ENCODE data around the gene RAB17. TPM values are rescaled to one million over a fixed set of nuclear protein-coding genes. Genes with fewer than 3 reads are reported as not detected.
A peak's percentile ranks its signal among the peaks of the same experiment; 100 is the strongest.

Gene RAB17
- total and polyA plus RNA-seq, 4 experiments from 2014 or later, result not detected

DNA sequence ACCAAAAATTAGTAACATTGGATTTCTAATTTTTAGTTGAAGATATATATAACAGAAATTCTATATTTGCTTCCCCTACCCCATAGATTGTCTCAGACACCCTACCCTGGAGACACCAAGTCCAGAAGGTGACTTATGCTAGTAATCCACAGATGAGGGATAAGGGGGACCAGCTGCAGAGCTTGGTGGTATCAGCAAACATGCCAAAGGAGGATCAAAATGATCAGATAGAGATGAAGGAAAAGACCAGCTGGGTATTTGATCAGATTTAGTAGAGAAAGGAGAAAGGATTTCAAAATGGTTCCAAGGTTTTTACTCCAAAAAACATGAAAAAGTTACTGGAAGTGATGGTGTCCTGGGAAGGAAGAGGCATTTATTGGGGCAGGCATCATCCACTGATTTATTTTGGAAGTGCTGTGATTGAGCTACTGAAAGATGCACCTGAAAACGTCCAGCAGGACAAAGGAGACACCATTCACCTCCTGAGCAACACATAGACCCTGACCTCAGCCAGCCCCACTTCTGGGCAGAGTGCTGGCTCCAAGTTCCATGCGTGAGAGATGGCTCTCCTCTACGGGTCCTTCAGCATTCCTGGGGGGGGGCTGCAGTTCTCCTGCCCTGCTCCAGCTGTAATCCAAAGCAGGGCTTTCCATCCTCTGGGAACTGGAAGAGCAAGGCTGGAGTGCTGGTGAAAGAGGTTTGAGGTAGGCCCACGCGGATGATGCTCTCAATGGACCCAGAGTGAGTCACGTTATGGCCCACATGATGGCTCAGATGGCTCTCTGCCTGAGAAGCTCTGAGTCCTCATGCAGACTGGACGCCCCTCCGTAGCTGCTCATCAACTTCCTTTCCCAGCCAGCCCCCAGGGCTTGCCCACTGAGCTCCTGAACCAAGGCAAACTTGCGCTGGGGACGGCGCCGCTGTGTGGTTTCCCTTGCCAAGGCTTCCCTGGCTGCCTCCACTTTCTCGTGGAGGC lies 33.2 kb upstream of the RAB17 start:
- Histone ChIP-seq H3K27ac (ENCODE audit: low read depth, low read length) (no peak overlapping the region), H3K4me1 (ENCODE audit: insufficient read depth, low read length) (peaks cover 6% of the 10 kb centered on the region), H3K27me3 (ENCODE audit: insufficient read depth, low read length) (no peaks in the 10 kb centered on the region), H3K9me3 (ENCODE audit: control insufficient read depth in 1 of 2, low read length in 2 of 2) (no peaks in the 10 kb centered on the region), H3K4me3 (ENCODE audit: low read length in 2 of 2) (no peak overlapping the region), H3K36me3 (ENCODE audit: insufficient read depth, low read length) (no peaks in the 10 kb centered on the region)
- intact Hi-C loops (cut with micrococcal nuclease), result no loop called here
- Mint-ChIP-seq H3K27ac (peak overlapping the region in 1 of 7 donors; percentile 21), H3K27me3 (peaks cover 7 to 13% of the 10 kb centered on the region in 2 donors), H3K36me3 (no peaks in the 10 kb centered on the region), H3K4me1 (peaks cover 8 to 22% (median 12%) of the 10 kb centered on the region in 4 donors), H3K9me3 (peaks cover 0 to 3% (median 0%) of the 10 kb centered on the region in 8 donors), H3K4me3 (peak overlapping the region in 1 of 8 donors; percentile 62)
- DNase-seq, result no peak
- ChIA-PET CTCF (ENCODE audit: partially characterized antibody) (no interaction called here), POLR2A (ENCODE audit: partially characterized antibody) (no interaction called here)

DNA sequence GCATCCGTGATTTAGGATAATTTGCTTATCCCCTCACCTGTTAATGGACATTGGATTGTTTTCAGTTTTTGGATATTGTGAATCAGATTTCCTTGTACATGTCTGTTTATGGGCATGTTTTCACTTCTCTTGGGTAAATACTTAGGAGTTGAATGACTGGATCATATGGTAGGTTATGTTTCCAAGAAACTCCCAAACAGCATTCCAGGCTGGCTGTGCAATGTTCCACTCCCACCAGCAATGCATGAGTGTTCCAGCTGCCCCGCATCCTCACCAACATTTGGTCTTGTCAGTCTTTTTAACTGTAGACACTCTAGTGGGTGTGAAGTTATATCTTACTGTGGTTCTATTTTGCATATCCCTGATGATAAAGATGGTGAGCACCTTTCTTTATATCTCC lies 27.9 kb upstream of the RAB17 start:
- POLR2A ChIA-PET (ENCODE audit: partially characterized antibody), result no interaction called here
- Mint-ChIP-seq H3K9me3 (no peaks in the 10 kb centered on the region), H3K4me3 (no peak overlapping the region), H3K27ac (no peak overlapping the region), H3K36me3 (no peaks in the 10 kb centered on the region), H3K27me3 (no peaks in the 10 kb centered on the region), H3K4me1 (peaks cover 15 to 38% (median 18%) of the 10 kb centered on the region in 4 donors)
- Histone ChIP-seq H3K36me3 (ENCODE audit: insufficient read depth, low read length) (no peaks in the 10 kb centered on the region), H3K4me3 (ENCODE audit: low read length in 2 of 2) (no peak overlapping the region), H3K27me3 (ENCODE audit: insufficient read depth, low read length) (no peaks in the 10 kb centered on the region), H3K4me1 (ENCODE audit: insufficient read depth, low read length) (peaks cover 23% of the 10 kb centered on the region), H3K9me3 (ENCODE audit: control insufficient read depth in 1 of 2, low read length in 2 of 2) (no peaks in the 10 kb centered on the region), H3K27ac (ENCODE audit: low read depth, low read length) (no peak overlapping the region)
- CTCF ChIA-PET (ENCODE audit: partially characterized antibody), result no interaction called here
- no peak for DNase-seq
- intact Hi-C loops (cut with micrococcal nuclease), result no loop called here

DNA sequence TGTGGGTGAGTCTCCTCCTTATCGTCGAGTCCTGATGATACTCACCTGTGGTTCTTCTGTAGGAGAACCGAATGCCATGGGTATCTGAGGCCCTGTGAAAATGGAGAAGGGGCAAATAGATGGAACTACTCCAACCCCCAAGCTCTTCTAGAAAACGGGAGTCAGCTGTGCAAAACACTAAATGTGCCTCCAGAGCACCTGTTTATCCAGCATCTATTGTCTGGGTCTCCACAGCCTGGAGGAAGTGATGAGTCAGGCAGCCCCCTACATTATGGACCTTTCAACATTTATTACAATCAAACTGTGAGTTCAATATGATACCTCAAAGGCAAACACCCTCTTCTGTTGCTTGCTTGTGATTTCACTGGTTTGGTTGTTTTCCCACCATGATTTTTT lies 27.1 kb upstream of the RAB17 start:
- Mint-ChIP-seq H3K27ac (no peak overlapping the region), H3K4me1 (peaks cover 15 to 38% (median 18%) of the 10 kb centered on the region in 4 donors), H3K4me3 (peak overlapping the region in 7 of 8 donors; percentile 17 to 86 (median 68)), H3K9me3 (no peaks in the 10 kb centered on the region), H3K36me3 (no peaks in the 10 kb centered on the region), H3K27me3 (no peaks in the 10 kb centered on the region)
- CTCF ChIA-PET (ENCODE audit: partially characterized antibody), result interaction anchor here (1.0 kb wide), 1 partner anchor 56 kb away, joined by 5 read pairs; no protein-coding TSS in a partner anchor
- no peak for DNase-seq
- intact Hi-C loops (cut with micrococcal nuclease), result no loop called here
- Histone ChIP-seq H3K4me1 (ENCODE audit: insufficient read depth, low read length) (peaks cover 23% of the 10 kb centered on the region), H3K27ac (ENCODE audit: low read depth, low read length) (no peak overlapping the region), H3K27me3 (ENCODE audit: insufficient read depth, low read length) (no peaks in the 10 kb centered on the region), H3K36me3 (ENCODE audit: insufficient read depth, low read length) (no peaks in the 10 kb centered on the region), H3K4me3 (ENCODE audit: low read length in 2 of 2) (no peak overlapping the region), H3K9me3 (ENCODE audit: control insufficient read depth in 1 of 2, low read length in 2 of 2) (no peaks in the 10 kb centered on the region)
- POLR2A ChIA-PET (ENCODE audit: partially characterized antibody), result no interaction called here

DNA sequence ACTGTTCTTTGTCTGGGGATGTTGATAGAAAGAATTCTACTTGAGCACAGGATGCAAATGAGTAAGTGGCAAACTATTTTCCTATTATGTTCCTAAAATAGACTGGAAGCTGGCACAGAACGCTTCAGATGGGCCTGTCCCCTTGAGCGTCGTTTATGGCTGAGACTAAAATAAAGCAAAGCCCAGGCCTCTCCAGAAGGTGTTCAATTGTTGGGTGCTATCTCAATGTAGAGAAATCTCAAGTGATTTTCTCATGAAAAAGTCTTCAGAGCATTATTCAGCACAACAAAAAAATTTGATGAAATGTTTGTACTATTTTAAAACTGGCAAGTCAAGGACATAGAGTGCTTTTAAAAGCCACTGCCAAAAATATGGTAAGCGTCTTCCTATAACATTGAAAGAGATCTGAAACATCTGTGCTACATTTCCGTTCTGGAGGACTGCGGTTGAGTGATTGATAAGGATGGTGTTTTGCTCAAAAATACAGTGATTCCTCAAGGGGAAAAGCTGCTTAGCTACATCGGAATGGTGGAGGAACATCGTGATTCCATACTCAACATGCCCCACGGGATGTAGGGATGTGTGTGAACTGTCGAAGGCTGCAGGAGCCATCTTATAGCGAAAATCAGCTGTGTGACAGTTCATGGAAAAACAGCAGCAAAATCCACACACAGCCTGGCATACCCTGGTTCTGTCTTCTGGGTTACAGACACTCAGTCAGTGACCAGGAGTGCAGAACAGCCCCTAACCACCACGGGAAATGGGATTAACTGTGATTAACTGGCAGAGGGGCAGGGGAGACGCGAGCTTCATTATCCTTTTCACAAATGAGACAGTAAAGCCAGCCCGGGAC lies 26.4 kb upstream of the RAB17 start:
- Mint-ChIP-seq H3K36me3 (no peaks in the 10 kb centered on the region), H3K27me3 (no peaks in the 10 kb centered on the region), H3K4me1 (peaks cover 15 to 38% (median 18%) of the 10 kb centered on the region in 4 donors), H3K9me3 (no peaks in the 10 kb centered on the region), H3K27ac (peak overlapping the region in 6 of 7 donors; percentile 16 to 91 (median 70)), H3K4me3 (peak overlapping the region; percentile 28 to 86 (median 70))
- H3K27ac ChIP-seq (ENCODE audit: low read depth, low read length), result no peak overlapping the region
- no peak overlapping the region for H3K4me3 ChIP-seq (ENCODE audit: low read length in 2 of 2)
- H3K9me3 ChIP-seq (ENCODE audit: control insufficient read depth in 1 of 2, low read length in 2 of 2), result no peaks in the 10 kb centered on the region
- ChIA-PET CTCF (ENCODE audit: partially characterized antibody) (interaction anchor here (1.0 kb wide), 1 partner anchor 57 kb away, joined by 5 read pairs; no protein-coding TSS in a partner anchor), POLR2A (ENCODE audit: partially characterized antibody) (interaction anchor here (1.5 kb wide), 1 partner anchor 13 kb away, joined by 4 read pairs; no protein-coding TSS in a partner anchor)
- H3K36me3 ChIP-seq (ENCODE audit: insufficient read depth, low read length), result no peaks in the 10 kb centered on the region
- peak in 3 of 5 donors; percentile 29 to 34 (median 31) for DNase-seq
- intact Hi-C loops (cut with micrococcal nuclease), result no loop called here
- no peaks in the 10 kb centered on the region for H3K27me3 ChIP-seq (ENCODE audit: insufficient read depth, low read length)
- H3K4me1 ChIP-seq (ENCODE audit: insufficient read depth, low read length), result peaks cover 23% of the 10 kb centered on the region

DNA sequence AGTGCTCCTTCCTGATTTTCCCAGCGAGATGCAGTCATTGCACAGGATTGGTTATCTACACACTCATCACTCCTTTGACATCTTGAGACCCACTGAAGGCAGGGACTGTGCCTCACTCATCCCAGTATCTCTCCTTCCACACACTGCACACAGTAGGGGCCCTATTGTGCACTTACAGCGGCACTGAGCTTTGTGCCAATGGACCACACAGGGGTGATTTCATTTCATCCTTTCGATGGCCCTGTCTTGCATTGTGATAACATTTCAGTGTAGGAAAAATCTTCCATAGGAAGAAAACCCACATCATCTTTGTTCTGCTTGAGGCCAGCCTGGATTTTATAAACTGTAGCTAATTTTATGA lies 25.8 kb upstream of the RAB17 start:
- Mint-ChIP-seq H3K27me3 (no peaks in the 10 kb centered on the region), H3K9me3 (no peaks in the 10 kb centered on the region), H3K4me1 (peaks cover 15 to 38% (median 18%) of the 10 kb centered on the region in 4 donors), H3K36me3 (no peaks in the 10 kb centered on the region), H3K4me3 (peak overlapping the region in 4 of 8 donors; percentile 0 to 86 (median 31)), H3K27ac (peak overlapping the region in 6 of 7 donors; percentile 16 to 91 (median 68))
- no peak overlapping the region for H3K4me3 ChIP-seq (ENCODE audit: low read length in 2 of 2)
- intact Hi-C loops (cut with micrococcal nuclease), result no loop called here
- CTCF ChIA-PET (ENCODE audit: partially characterized antibody), result interaction anchor here (0.5 kb wide), 1 partner anchor 647 kb away, joined by 3 read pairs; no protein-coding TSS in a partner anchor
- POLR2A ChIA-PET (ENCODE audit: partially characterized antibody), result interaction anchor here (1.5 kb wide), 1 partner anchor 12 kb away, joined by 4 read pairs; no protein-coding TSS in a partner anchor
- DNase-seq, result no peak
- H3K9me3 ChIP-seq (ENCODE audit: control insufficient read depth in 1 of 2, low read length in 2 of 2), result no peaks in the 10 kb centered on the region
- no peak overlapping the region for H3K27ac ChIP-seq (ENCODE audit: low read depth, low read length)
- H3K27me3 ChIP-seq (ENCODE audit: insufficient read depth, low read length), result no peaks in the 10 kb centered on the region
- no peaks in the 10 kb centered on the region for H3K36me3 ChIP-seq (ENCODE audit: insufficient read depth, low read length)
- peaks cover 23% of the 10 kb centered on the region for H3K4me1 ChIP-seq (ENCODE audit: insufficient read depth, low read length)

DNA sequence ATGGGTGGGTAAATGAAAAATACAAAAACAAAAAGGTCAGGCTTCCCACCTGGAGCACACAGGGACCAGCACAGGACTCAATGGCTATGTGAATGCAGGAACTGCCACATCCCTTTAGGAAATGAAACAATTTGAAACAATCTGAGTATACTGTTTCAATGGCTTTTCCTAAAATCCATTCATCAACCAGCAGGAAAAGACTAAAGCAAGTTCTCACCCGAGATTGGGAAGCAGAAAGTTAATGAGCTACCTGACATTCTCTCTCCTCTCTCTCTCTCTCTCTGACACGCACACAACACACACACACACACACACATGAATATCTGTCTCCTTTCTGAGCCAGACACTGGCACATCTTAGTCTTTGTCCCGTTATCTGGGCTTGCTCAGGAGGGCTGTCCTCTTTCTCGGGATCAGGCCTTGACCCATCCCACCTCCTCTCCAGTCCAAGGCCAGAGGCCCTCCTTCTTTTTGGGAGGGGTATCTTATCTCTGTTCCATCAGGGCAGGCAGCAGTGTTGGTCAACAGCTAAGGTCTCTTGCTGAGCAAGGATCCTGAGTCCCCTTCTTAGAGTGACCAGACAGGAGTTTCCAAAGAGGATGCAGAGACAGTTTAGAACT lies 25.2 kb upstream of the RAB17 start:
- H3K4me3 Mint-ChIP-seq, result no peak overlapping the region
- intact Hi-C loops (cut with micrococcal nuclease), result no loop called here
- H3K27ac Mint-ChIP-seq, result peak overlapping the region in 4 of 7 donors; percentile 8 to 91 (median 43)
- H3K4me3 ChIP-seq (ENCODE audit: low read length in 2 of 2), result no peak overlapping the region
- CTCF ChIA-PET (ENCODE audit: partially characterized antibody), result interaction anchor here (0.5 kb wide), 1 partner anchor 647 kb away, joined by 3 read pairs; no protein-coding TSS in a partner anchor
- H3K9me3 Mint-ChIP-seq, result no peaks in the 10 kb centered on the region
- H3K4me1 Mint-ChIP-seq, result peaks cover 15 to 38% (median 18%) of the 10 kb centered on the region in 4 donors
- no peak overlapping the region for H3K27ac ChIP-seq (ENCODE audit: low read depth, low read length)
- H3K27me3 ChIP-seq (ENCODE audit: insufficient read depth, low read length), result no peaks in the 10 kb centered on the region
- H3K36me3 Mint-ChIP-seq, result no peaks in the 10 kb centered on the region
- no peaks in the 10 kb centered on the region for H3K9me3 ChIP-seq (ENCODE audit: control insufficient read depth in 1 of 2, low read length in 2 of 2)
- POLR2A ChIA-PET (ENCODE audit: partially characterized antibody), result interaction anchor here (1.5 kb wide), 1 partner anchor 12 kb away, joined by 4 read pairs; no protein-coding TSS in a partner anchor
- H3K36me3 ChIP-seq (ENCODE audit: insufficient read depth, low read length), result no peaks in the 10 kb centered on the region
- H3K4me1 ChIP-seq (ENCODE audit: insufficient read depth, low read length), result peaks cover 23% of the 10 kb centered on the region
- no peak for DNase-seq
- no peaks in the 10 kb centered on the region for H3K27me3 Mint-ChIP-seq
